H1 (cell line): ENCODE results near the gene L2HGDH. TPM values are rescaled to one million over a fixed set of nuclear protein-coding genes. Genes with fewer than 3 reads are reported as not detected.

Experiments
- CTCF ChIA-PET: fragments of 300-600 bp; sonication (Branson Sonifier 250); formaldehyde crosslinking; loops from one replicate; lab custom pipeline; 2021; ENCODE audit not compliant: partially characterized antibody; lab: Charles Lee
- POLR2A ChIA-PET: fragments of 300-600 bp; sonication (Branson Sonifier 250); formaldehyde crosslinking; loops from one replicate; lab custom pipeline; 2021; ENCODE audit warnings: inconsistent platforms; ENCODE audit not compliant: partially characterized antibody; lab: Charles Lee
- DNase-seq, 2 experiments: peaks; one replicate each; pipeline versions ENCODE4 v3.0.0 to v3.0.0-alpha.2; 2010 to 2022; ENCODE audit warnings: low spot score in 2 of 2, low read depth in 1 of 2, mixed read lengths in 1 of 2
- FAIRE-seq: peaks from 2 replicates; lab custom pipeline; 2011; peaks lifted over from hg19 to GRCh38; lab: Jason Lieb, UNC
- H2AFZ ChIP-seq: 2 replicates; pipeline ENCODE4 v1.8.1; 2012; ENCODE audit warnings: low read length, inconsistent platforms
- H2AK5ac ChIP-seq: 2 replicates; pipeline ENCODE4 v1.6.1; 2013; ENCODE audit warnings: low read depth, low read length
- H2BK120ac ChIP-seq: replicated peaks from 2 replicates; pipeline ENCODE3; 2013; ENCODE audit warnings: low read depth, low read length, inconsistent platforms
- H2BK12ac ChIP-seq: 2 replicates; pipeline ENCODE4 v1.6.1; 2013; ENCODE audit warnings: low read depth, low read length
- H2BK15ac ChIP-seq: 2 replicates; pipeline ENCODE4 v1.6.1; 2013; ENCODE audit warnings: low read length
- H2BK20ac ChIP-seq: 2 replicates; pipeline ENCODE4 v1.6.1; 2013; ENCODE audit warnings: low read length
- H2BK5ac ChIP-seq: 2 replicates; pipeline ENCODE4 v1.6.1; 2013; ENCODE audit warnings: low read depth, low read length
- H3K14ac ChIP-seq: 2 replicates; pipeline ENCODE4 v1.6.1; 2013; ENCODE audit warnings: inconsistent platforms; ENCODE audit not compliant: insufficient read length
- H3K18ac ChIP-seq: 2 replicates; pipeline ENCODE4 v1.6.1; 2013; ENCODE audit warnings: low read length; ENCODE audit errors: extremely low read depth
- H3K23ac ChIP-seq: 2 replicates; pipeline ENCODE4 v1.6.1; 2013; ENCODE audit warnings: inconsistent platforms; ENCODE audit not compliant: insufficient read length
- H3K23me2 ChIP-seq: 2 replicates; pipeline ENCODE4 v1.6.1; 2013; ENCODE audit warnings: low read depth, low read length
- H3K27ac ChIP-seq: 2 replicates; pipeline ENCODE4 v1.6.1; 2011; ENCODE audit warnings: low read depth, low read length, inconsistent platforms
- H3K27me3 ChIP-seq, 4 experiments: replicated peaks in 1 of 4; 1 replicate in 1 of 4; 2 replicates in 3 of 4; pipeline versions ENCODE4 v1.6.1 to v1.8.1; 2011 to 2013; ENCODE audit warnings: low read length in 3 of 4, mild to moderate bottlenecking in 3 of 4, inconsistent platforms in 2 of 4, mixed read lengths in 2 of 4, moderate library complexity in 1 of 4; ENCODE audit not compliant: control insufficient read depth in 3 of 4, insufficient read depth in 3 of 4; ENCODE audit errors: extremely low read depth in 1 of 4
- H3K36me3 ChIP-seq, 4 experiments: 2 replicates each; pipeline versions ENCODE4 v1.6.1 to v1.8.1; 2011 to 2013; ENCODE audit warnings: mild to moderate bottlenecking in 4 of 4, low read length in 3 of 4, moderate library complexity in 2 of 4, control low read depth in 1 of 4, inconsistent platforms in 1 of 4; ENCODE audit not compliant: insufficient read depth in 4 of 4, control insufficient read depth in 2 of 4
- H3K4ac ChIP-seq: replicated peaks from 2 replicates; pipeline ENCODE3; 2013; ENCODE audit warnings: low read length, low read depth, mixed read lengths, inconsistent platforms; ENCODE audit not compliant: insufficient read length
- H3K4me1 ChIP-seq, 4 experiments: replicated peaks in 1 of 4; 1 replicate in 1 of 4; 2 replicates in 3 of 4; pipeline versions ENCODE4 v1.6.1 to v1.8.1; 2011 to 2013; ENCODE audit warnings: low read length in 3 of 4, inconsistent platforms in 2 of 4, mixed read lengths in 1 of 4; ENCODE audit not compliant: insufficient read depth in 4 of 4, control insufficient read depth in 3 of 4
- H3K4me2 ChIP-seq, 2 experiments: 2 replicates each; pipeline versions ENCODE4 v1.6.1 to v1.8.1; 2011 to 2013; ENCODE audit warnings: low read depth in 2 of 2, low read length in 2 of 2, control low read depth in 1 of 2, inconsistent platforms in 1 of 2, mild to moderate bottlenecking in 1 of 2; ENCODE audit not compliant: insufficient read depth in 1 of 2
- H3K4me3 ChIP-seq, 4 experiments: fragments of 200-600, 300-600 bp in 1 of 4; sonication (generic), shearing (Covaris generic), sonication (Bioruptor Twin) in 1 of 4; 2 replicates each; pipeline versions ENCODE4 v1.5.1 to v1.8.1; 2011 to 2016; ENCODE audit warnings: low read length in 4 of 4, low read depth in 3 of 4, control low read depth in 2 of 4, inconsistent platforms in 2 of 4, mild to moderate bottlenecking in 2 of 4, mixed read lengths in 1 of 4, moderate library complexity in 1 of 4; ENCODE audit not compliant: insufficient read depth in 2 of 4; ENCODE audit errors: extremely low read depth in 1 of 4
- H3K56ac ChIP-seq: replicated peaks from 2 replicates; pipeline ENCODE3; 2013; ENCODE audit warnings: low read depth, mild to moderate bottlenecking, mixed read lengths, low read length, inconsistent platforms; ENCODE audit not compliant: insufficient read length
- H3K79me1 ChIP-seq: 2 replicates; pipeline ENCODE4 v1.6.1; 2013; ENCODE audit warnings: low read depth, low read length, control low read depth
- H3K79me2 ChIP-seq, 2 experiments: 2 replicates each; pipeline versions ENCODE4 v1.6.1 to v1.8.1; 2012 to 2013; ENCODE audit warnings: low read length in 2 of 2, mild to moderate bottlenecking in 2 of 2, inconsistent platforms in 1 of 2; ENCODE audit not compliant: insufficient read depth in 2 of 2, control insufficient read depth in 1 of 2
- H3K9ac ChIP-seq, 4 experiments: replicated peaks in 1 of 4; 1 replicate in 1 of 4; 2 replicates in 3 of 4; pipeline versions ENCODE4 v1.6.1 to v1.8.1; 2011 to 2013; ENCODE audit warnings: low read depth in 3 of 4, low read length in 3 of 4, control low read depth in 2 of 4, mild to moderate bottlenecking in 2 of 4, moderate library complexity in 2 of 4, inconsistent platforms in 1 of 4; ENCODE audit errors: extremely low read depth in 1 of 4
- H3K9me3 ChIP-seq, 2 experiments: 2 replicates each; pipeline versions ENCODE4 v1.6.1 to v1.8.1; 2012 to 2013; ENCODE audit warnings: mild to moderate bottlenecking in 2 of 2, moderate library complexity in 2 of 2, control low read depth in 1 of 2, inconsistent platforms in 1 of 2, low read depth in 1 of 2, low read length in 1 of 2, mixed read lengths in 1 of 2; ENCODE audit not compliant: insufficient read depth in 2 of 2
- H4K20me1 ChIP-seq, 2 experiments: replicated peaks in 1 of 2; 2 replicates each; pipeline versions ENCODE3 to v1.8.1; 2011 to 2013; ENCODE audit warnings: inconsistent platforms in 2 of 2, low read length in 2 of 2, mild to moderate bottlenecking in 1 of 2; ENCODE audit not compliant: insufficient read depth in 2 of 2, control insufficient read depth in 1 of 2
- H4K5ac ChIP-seq: 2 replicates; pipeline ENCODE4 v1.6.1; 2013; ENCODE audit warnings: low read length, low read depth, mixed read lengths, inconsistent platforms; ENCODE audit not compliant: insufficient read length
- H4K8ac ChIP-seq: 2 replicates; pipeline ENCODE4 v1.8.0; 2013; ENCODE audit warnings: mild to moderate bottlenecking, moderate library complexity, low read length, inconsistent platforms; ENCODE audit not compliant: insufficient read depth; ENCODE audit errors: extremely low read depth
- H4K91ac ChIP-seq: replicated peaks from 2 replicates; pipeline ENCODE3; 2013; ENCODE audit warnings: low read length, mixed read lengths, inconsistent platforms; ENCODE audit not compliant: insufficient read length
- BACH1 ChIP-seq: IDR thresholded peaks from 2 replicates; pipeline ENCODE4 v1.6.1; 2012; ENCODE audit warnings: low read length, improper control_type of control experiment
- CEBPB ChIP-seq: IDR thresholded peaks from 2 replicates; pipeline ENCODE4 v1.6.1; 2012; ENCODE audit warnings: low read depth, low read length
- GABPA ChIP-seq: IDR thresholded peaks from 2 replicates; pipeline ENCODE4 v1.6.1; 2011; ENCODE audit warnings: mild to moderate bottlenecking, low read length, moderate library complexity, borderline replicate concordance; ENCODE audit not compliant: insufficient read depth
- KDM4A ChIP-seq: IDR thresholded peaks from one replicate; pipeline ENCODE4 v1.7.1; 2012; ENCODE audit warnings: low read depth, mild to moderate bottlenecking, moderate library complexity, low read length, inconsistent platforms; ENCODE audit not compliant: severe bottlenecking
- MAFK ChIP-seq: IDR thresholded peaks from 2 replicates; pipeline ENCODE4 v1.6.1; 2012; ENCODE audit warnings: low read depth, mild to moderate bottlenecking, improper control_type of control experiment, low read length
- POLR2A ChIP-seq, 2 experiments: IDR thresholded peaks; 1 replicate in 1 of 2; 2 replicates in 1 of 2; pipeline ENCODE4 v1.6.1; 2011; ENCODE audit warnings: low read depth in 2 of 2, low read length in 2 of 2, mild to moderate bottlenecking in 2 of 2; ENCODE audit errors: control extremely low read depth in 1 of 2
- POU5F1 ChIP-seq: IDR thresholded peaks from 2 replicates; pipeline ENCODE4 v1.6.1; 2011; ENCODE audit warnings: low read depth, mild to moderate bottlenecking, low read length, moderate library complexity
- SAP30 ChIP-seq: fragments of 300-600 bp; sonication (generic); IDR thresholded peaks from 2 replicates; pipeline ENCODE4 v1.7.1; 2012; ENCODE audit warnings: low read length, moderate library complexity, mild to moderate bottlenecking, inconsistent platforms; ENCODE audit not compliant: insufficient read depth, insufficient replicate concordance
- SIN3A ChIP-seq, 2 experiments: IDR thresholded peaks in 1 of 2; conservative IDR thresholded peaks in 1 of 2; 2 replicates each; pipeline ENCODE4 v1.6.1; 2011 to 2012; ENCODE audit warnings: low read length in 2 of 2, improper control_type of control experiment in 1 of 2, low read depth in 1 of 2, mild to moderate bottlenecking in 1 of 2
- SIX5 ChIP-seq: IDR thresholded peaks from 2 replicates; pipeline ENCODE4 v1.6.1; 2011; ENCODE audit warnings: mild to moderate bottlenecking, low read depth, low read length
- SP2 ChIP-seq: IDR thresholded peaks from 2 replicates; pipeline ENCODE4 v1.6.1; 2012; ENCODE audit warnings: mild to moderate bottlenecking, low read length, inconsistent platforms
- YY1 ChIP-seq: IDR thresholded peaks from 2 replicates; pipeline ENCODE4 v1.6.1; 2011; ENCODE audit warnings: low read depth, mild to moderate bottlenecking, low read length
- WGBS, 2 experiments: shearing (Covaris generic) in 1 of 2; methylation state at CpG; one replicate each; pipeline versions ENCODE4 v1.1.6 to v1.1.7; 2013 to 2015; ENCODE audit warnings: low lambda C conversion rate in 2 of 2, mixed read lengths in 2 of 2, inconsistent platforms in 1 of 2, low coverage in 1 of 2, missing lambda C conversion rate in 1 of 2; ENCODE audit not compliant: insufficient replicate concordance in 2 of 2, insufficient coverage in 1 of 2, insufficient read length in 1 of 2; ENCODE audit errors: extremely low coverage in 1 of 2, missing lambda C conversion rate in 1 of 2; 5-methylcytosine and 5-hydroxymethylcytosine counted together
- polyA plus RNA-seq, 7 experiments: library from polyadenylated mRNA; depleted of rRNA in 3 of 7; stranded (reverse) in 5 of 7; unstranded in 2 of 7; fragments of >200 nt in 5 of 7; fragments of 200-250 nt in 2 of 7; gene quantifications; 1 replicate in 5 of 7; 2 replicates in 1 of 7; 4 replicates in 1 of 7; pipeline versions ENCODE4 v1.2.1 to v1.2.3, GENCODE V29; 2011 to 2013; ENCODE audit warnings: missing spikeins in 2 of 7, mixed read lengths in 2 of 7
- total RNA-seq: library from RNA; stranded (reverse); fragmentation: NEBNext Ultra II Directional; extraction: Animal tissue kit (Norgen Biotek cat#: 25700); gene quantifications from 2 replicates; pipeline ENCODE4 v1.2.1, GENCODE V29; 2021
- TF ChIP-seq, protein P1 (sequence below): IDR thresholded peaks from 2 replicates; pipeline ENCODE4 v1.6.1; 2012; ENCODE audit warnings: inconsistent platforms

L2HGDH gene
- total and polyA plus RNA-seq, 2 of the 8 experiments (the other 6 are each of a cell fraction or from before 2014, with no cell fraction given): 12.2 to 28.6 TPM

DNA sequence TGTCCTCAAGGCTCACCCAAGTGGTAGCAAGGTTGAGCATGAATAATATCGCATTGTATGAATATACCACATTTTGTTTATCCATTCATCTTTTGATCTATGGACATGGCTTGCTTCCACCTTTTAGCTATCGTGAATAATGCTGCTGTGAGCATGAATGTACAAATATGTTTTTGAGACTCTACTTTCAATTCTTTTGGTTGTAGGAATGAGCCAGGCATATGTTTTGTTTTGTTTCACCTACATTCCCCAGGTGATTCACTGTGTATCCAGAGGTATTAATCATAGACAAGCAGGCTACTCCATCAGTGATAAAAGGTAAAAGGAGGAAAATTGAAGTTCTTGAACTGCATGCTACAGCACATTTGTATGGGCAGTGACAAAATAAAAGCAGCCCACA, 48.8 kb upstream of the L2HGDH start:
- no peak overlapping the region for H3K14ac ChIP-seq
- no peak overlapping the region for H4K8ac ChIP-seq
- no peaks in the 10 kb centered on the region for H3K79me1 ChIP-seq
- POLR2A ChIA-PET: no interaction called here
- H4K91ac ChIP-seq: no peak overlapping the region
- H3K23me2 ChIP-seq: no peaks in the 10 kb centered on the region; the same call in 1 of the 2 replicates
- no peaks in the 10 kb centered on the region; a peak in 1 of 7 replicates for H3K27me3 ChIP-seq
- H2AK5ac ChIP-seq: no peak overlapping the region
- no peak overlapping the region for H2BK15ac ChIP-seq
- H3K56ac ChIP-seq: no peak overlapping the region
- H2BK12ac ChIP-seq: no peak overlapping the region
- H2BK20ac ChIP-seq: no peak overlapping the region
- H4K20me1 ChIP-seq: no peaks in the 10 kb centered on the region
- no peak overlapping the region for H4K5ac ChIP-seq
- no peaks in the 10 kb centered on the region for H3K36me3 ChIP-seq
- peaks cover 0 to 5% (median 0%) of the 10 kb centered on the region in 4 experiments; a peak in 1 of 7 replicates for H3K4me1 ChIP-seq
- H3K9me3 ChIP-seq: peaks cover 0 to 2% of the 10 kb centered on the region in 2 experiments; a peak in 1 of 4 replicates
- no peak overlapping the region for H2BK5ac ChIP-seq
- no peak overlapping the region for H3K18ac ChIP-seq
- H3K79me2 ChIP-seq: no peaks in the 10 kb centered on the region
- H2AFZ ChIP-seq: no peak overlapping the region
- DNase-seq (no peak), FAIRE-seq (no peak)
- CTCF ChIA-PET: interaction anchor here (0.6 to 1.3 kb wide), 2 partner anchors 8 to 397 kb away, joined by 3 read pairs; no protein-coding TSS in a partner anchor
- no peak overlapping the region for H3K23ac ChIP-seq
- H3K9ac ChIP-seq: no peak overlapping the region
- TF ChIP-seq YY1 (no peak), BACH1 (no peak), CEBPB (no peak), POU5F1 (no peak), SIN3A (conservative IDR thresholded peaks at IDR 0.05 in 1 of 2, IDR thresholded peaks at IDR 0.05 in 1 of 2; ENCODE audit: low read depth in 1 of 2, low read length in 2 of 2) (no peak), KDM4A (no peak), SIX5 (no peak), GABPA (no peak), POLR2A (IDR thresholded peaks at IDR 0.05; ENCODE audit: control extremely low read depth in 1 of 2, low read depth in 2 of 2, low read length in 2 of 2) (no peak), MAFK (no peak), SAP30 (no peak), SP2 (no peak)
- TF ChIP-seq, protein P1, sequence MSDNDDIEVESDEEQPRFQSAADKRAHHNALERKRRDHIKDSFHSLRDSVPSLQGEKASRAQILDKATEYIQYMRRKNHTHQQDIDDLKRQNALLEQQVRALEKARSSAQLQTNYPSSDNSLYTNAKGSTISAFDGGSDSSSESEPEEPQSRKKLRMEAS: no peak
- no peak overlapping the region for H3K4me3 ChIP-seq
- H3K4me2 ChIP-seq: no peak overlapping the region
- no peak overlapping the region for H3K4ac ChIP-seq
- 96% methylated on average over 2 of the region's 2 CpGs; no CpG with 5 or more reads in 1 of the 2 experiments for WGBS, 2 experiments
- no peak overlapping the region for H2BK120ac ChIP-seq
- H3K27ac ChIP-seq: no peak overlapping the region
